ENCODE measurements around the gene HGD.

DNA sequence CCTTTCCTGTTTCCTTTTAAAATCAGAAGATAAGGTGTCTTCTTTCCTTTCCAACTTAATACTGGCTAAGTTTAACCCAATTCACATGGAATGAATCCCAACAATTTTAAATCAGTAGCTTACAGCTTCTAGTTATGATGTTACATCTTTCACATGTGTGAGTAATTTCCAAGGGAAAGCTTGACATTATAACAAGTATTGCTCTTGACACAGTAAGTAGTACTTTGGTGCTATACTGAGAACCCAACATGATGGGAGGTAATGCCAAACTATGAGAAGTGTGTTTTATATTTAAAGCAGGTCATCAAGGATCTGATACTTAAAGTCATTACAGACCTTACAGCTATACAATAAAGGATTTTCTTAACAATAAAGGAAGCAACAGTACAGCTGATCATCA, 31.2 kb upstream of the HGD start:
- TF ChIP-seq POLR2AphosphoS5 (IDR thresholded peaks at IDR 0.05): no peak
- TF ChIP-seq, protein P1, sequence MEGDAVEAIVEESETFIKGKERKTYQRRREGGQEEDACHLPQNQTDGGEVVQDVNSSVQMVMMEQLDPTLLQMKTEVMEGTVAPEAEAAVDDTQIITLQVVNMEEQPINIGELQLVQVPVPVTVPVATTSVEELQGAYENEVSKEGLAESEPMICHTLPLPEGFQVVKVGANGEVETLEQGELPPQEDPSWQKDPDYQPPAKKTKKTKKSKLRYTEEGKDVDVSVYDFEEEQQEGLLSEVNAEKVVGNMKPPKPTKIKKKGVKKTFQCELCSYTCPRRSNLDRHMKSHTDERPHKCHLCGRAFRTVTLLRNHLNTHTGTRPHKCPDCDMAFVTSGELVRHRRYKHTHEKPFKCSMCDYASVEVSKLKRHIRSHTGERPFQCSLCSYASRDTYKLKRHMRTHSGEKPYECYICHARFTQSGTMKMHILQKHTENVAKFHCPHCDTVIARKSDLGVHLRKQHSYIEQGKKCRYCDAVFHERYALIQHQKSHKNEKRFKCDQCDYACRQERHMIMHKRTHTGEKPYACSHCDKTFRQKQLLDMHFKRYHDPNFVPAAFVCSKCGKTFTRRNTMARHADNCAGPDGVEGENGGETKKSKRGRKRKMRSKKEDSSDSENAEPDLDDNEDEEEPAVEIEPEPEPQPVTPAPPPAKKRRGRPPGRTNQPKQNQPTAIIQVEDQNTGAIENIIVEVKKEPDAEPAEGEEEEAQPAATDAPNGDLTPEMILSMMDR (IDR thresholded peaks at IDR 0.05): no peak
